Neural cell (in vitro differentiated cells): Measurements from ENCODE around the gene TSSK3. TPM values are rescaled to one million over a fixed set of nuclear protein-coding genes. Genes with fewer than 3 reads are reported as not detected.

Experiments used
- H2AFZ ChIP-seq: fragments of 200-600, 300-800 bp; sonication (generic), shearing (Covaris generic); 2 replicates; pipeline ENCODE4 v1.6.0; 2014; ENCODE audit warnings: low read depth, mild to moderate bottlenecking, antibody characterized with exemption, low read length, moderate library complexity
- H3F3A ChIP-seq: fragments of 200-600 bp; shearing (Covaris generic); 2 replicates; pipeline ENCODE4 v1.6.1; 2016; ENCODE audit warnings: mild to moderate bottlenecking, moderate library complexity, mixed read lengths, antibody characterized with exemption, low read length; ENCODE audit not compliant: insufficient read depth, poor library complexity, severe bottlenecking
- H3K27ac ChIP-seq: fragments of 200-600, 300-800 bp; sonication (generic), shearing (Covaris generic); 2 replicates; pipeline ENCODE4 v1.5.1; 2014; ENCODE audit warnings: mild to moderate bottlenecking, low read length, moderate library complexity
- H3K27me3 ChIP-seq: fragments of 300-800, 200-600 bp; sonication (generic), shearing (Covaris generic); 2 replicates; pipeline ENCODE4 v1.6.0; 2014; ENCODE audit warnings: mild to moderate bottlenecking, low read depth, low read length, moderate library complexity; ENCODE audit not compliant: insufficient read depth
- H3K36me3 ChIP-seq: fragments of 300-800, 200-600 bp; sonication (generic), shearing (Covaris generic); 2 replicates; pipeline ENCODE4 v1.5.1; 2014; ENCODE audit warnings: mild to moderate bottlenecking, antibody characterized with exemption, low read length, moderate library complexity; ENCODE audit not compliant: insufficient read depth
- H3K4me2 ChIP-seq: fragments of 300-800, 200-600 bp; sonication (generic), shearing (Covaris generic); 2 replicates; pipeline ENCODE4 v1.6.0; 2014; ENCODE audit warnings: mild to moderate bottlenecking, low read length
- H3K4me3 ChIP-seq: fragments of 300-800, 200-600 bp; sonication (generic), shearing (Covaris generic); 2 replicates; pipeline ENCODE4 v1.5.1; 2014; ENCODE audit warnings: mild to moderate bottlenecking, low read length, moderate library complexity
- H3K79me2 ChIP-seq: fragments of 200-600 bp; shearing (Covaris generic); replicated peaks from 2 replicates; pipeline ENCODE4 v1.6.0; 2014; ENCODE audit warnings: mild to moderate bottlenecking, low read length, moderate library complexity; ENCODE audit not compliant: insufficient read depth
- H3K9ac ChIP-seq: fragments of 300-800, 200-600 bp; sonication (generic), shearing (Covaris generic); 2 replicates; pipeline ENCODE4 v1.6.1; 2016; ENCODE audit warnings: mild to moderate bottlenecking, low read length, mixed read lengths
- H3K9me2 ChIP-seq: fragments of 200-600 bp; shearing (Covaris generic); 2 replicates; pipeline ENCODE4 v1.6.1; 2016; ENCODE audit warnings: mild to moderate bottlenecking, low read length, mixed read lengths; ENCODE audit not compliant: insufficient read depth
- H3K9me3 ChIP-seq: fragments of 200-600, 300-800 bp; sonication (generic), shearing (Covaris generic); 2 replicates; pipeline ENCODE4 v1.6.1; 2016; ENCODE audit warnings: mild to moderate bottlenecking, mixed run types, low read length, moderate library complexity, mixed read lengths
- H4K20me1 ChIP-seq: fragments of 200-600 bp; shearing (Covaris generic); 2 replicates; pipeline ENCODE4 v1.6.1; 2016; ENCODE audit warnings: mild to moderate bottlenecking, mixed run types; ENCODE audit not compliant: insufficient read depth
- EP300 ChIP-seq: fragments of 450-650 bp; conservative IDR thresholded peaks from 2 replicates; pipeline ENCODE4 v1.6.1; 2014; ENCODE audit warnings: antibody characterized with exemption, mild to moderate bottlenecking, moderate library complexity; ENCODE audit not compliant: poor library complexity, severe bottlenecking
- EZH2 ChIP-seq: fragments of 200-600, 300-800 bp; shearing (Covaris generic), sonication (generic); IDR thresholded peaks from 2 replicates; pipeline ENCODE4 v1.6.1; 2014; ENCODE audit warnings: antibody characterized with exemption, low read length, borderline replicate concordance, mild to moderate bottlenecking; ENCODE audit not compliant: insufficient read depth, poor library complexity, severe bottlenecking
- MXI1 ChIP-seq: fragments of 450-650 bp; conservative IDR thresholded peaks from 2 replicates; pipeline ENCODE4 v1.6.1; 2014; ENCODE audit warnings: antibody characterized with exemption, mild to moderate bottlenecking; ENCODE audit not compliant: poor library complexity, severe bottlenecking
- POLR2AphosphoS5 ChIP-seq: IDR thresholded peaks from 2 replicates; pipeline ENCODE4 v1.6.1; 2012
- RAD21 ChIP-seq: fragments of 450-650 bp; conservative IDR thresholded peaks from 2 replicates; pipeline ENCODE4 v1.6.1; 2014; ENCODE audit warnings: antibody characterized with exemption, mild to moderate bottlenecking, moderate library complexity
- SMC3 ChIP-seq: fragments of 450-650 bp; conservative IDR thresholded peaks from 2 replicates; pipeline ENCODE4 v1.6.1; 2014; ENCODE audit warnings: antibody characterized with exemption, mild to moderate bottlenecking, moderate library complexity; ENCODE audit not compliant: poor library complexity
- TAF1 ChIP-seq: IDR thresholded peaks from 2 replicates; pipeline ENCODE4 v1.6.1; 2012; ENCODE audit warnings: low read depth
- polyA plus RNA-seq: library from polyadenylated mRNA; depleted of rRNA; stranded (reverse); fragments of >200 nt; gene quantifications from 2 replicates; pipeline ENCODE4 v1.2.3, GENCODE V29; 2014
- TF ChIP-seq, protein P1 (sequence below): fragments of 450-650 bp; IDR thresholded peaks from 2 replicates; pipeline ENCODE4 v1.5.1; 2014; ENCODE audit warnings: antibody characterized with exemption, mild to moderate bottlenecking, moderate library complexity; ENCODE audit not compliant: poor library complexity, severe bottlenecking
- TF ChIP-seq, protein P2 (sequence below): IDR thresholded peaks from 2 replicates; pipeline ENCODE4 v1.6.1; 2012; ENCODE audit warnings: borderline replicate concordance

TSSK3 gene
- polyA plus RNA-seq, 1 donor from 2014 or later: not detected

DNA sequence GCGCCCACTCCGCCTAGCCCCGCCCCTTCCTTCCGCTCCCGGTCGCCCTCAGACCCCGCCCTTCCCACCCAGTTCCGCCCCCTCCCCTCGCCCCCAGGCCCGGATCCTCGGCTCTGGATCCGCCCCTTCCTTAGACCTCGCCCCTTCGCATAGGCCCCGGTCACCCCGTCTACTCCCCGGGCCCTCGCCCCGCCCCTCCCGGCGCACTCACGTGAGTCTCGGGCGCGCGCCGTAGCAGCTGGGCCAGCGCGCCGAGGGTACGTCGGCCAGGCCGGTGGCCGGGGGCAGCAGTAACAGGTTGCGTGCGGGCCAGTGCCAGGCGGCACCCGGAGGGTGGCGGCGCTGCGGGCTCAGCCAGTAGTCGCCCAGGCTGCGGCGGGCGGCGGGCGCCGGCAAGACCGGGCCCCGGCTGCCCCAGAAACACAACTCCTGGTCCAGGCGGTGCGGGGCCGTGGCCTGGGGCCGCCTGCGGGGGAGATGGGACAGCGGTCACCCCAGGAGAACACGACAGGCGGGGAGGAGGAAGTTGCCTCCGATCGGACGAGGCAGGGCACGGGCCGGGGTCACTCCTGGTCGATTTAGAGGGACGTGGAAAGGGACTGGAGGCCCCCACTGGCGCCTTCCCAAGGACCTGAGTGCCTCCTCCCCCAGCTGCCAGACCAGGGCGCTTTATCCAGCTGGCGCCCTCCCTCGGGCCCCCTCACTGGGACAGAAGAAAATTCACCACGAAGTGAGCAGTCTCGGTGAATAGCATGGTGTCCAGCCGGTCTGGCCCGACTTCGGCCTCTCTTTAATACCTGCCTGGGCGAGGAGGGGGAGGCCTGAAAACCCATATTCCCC lies 10.7 kb upstream of the TSSK3 start:
- H3K4me3 ChIP-seq: peak overlapping the region; percentile 72
- H3K79me2 ChIP-seq: no peaks in the 10 kb centered on the region
- no peaks in the 10 kb centered on the region for H3K36me3 ChIP-seq
- H3K4me2 ChIP-seq: peak overlapping the region; percentile 64
- H2AFZ ChIP-seq: peak overlapping the region; percentile 24
- peak overlapping the region; percentile 64 for H3K27ac ChIP-seq
- H3K9me3 ChIP-seq: no peaks in the 10 kb centered on the region
- no peaks in the 10 kb centered on the region for H3K9me2 ChIP-seq
- no peaks in the 10 kb centered on the region for H4K20me1 ChIP-seq
- H3K27me3 ChIP-seq: no peaks in the 10 kb centered on the region
- no peak for TF ChIP-seq EZH2
- TF ChIP-seq RAD21: peak; percentile 34
- TF ChIP-seq EP300: no peak
- peak; percentile 51 for TF ChIP-seq SMC3
- TF ChIP-seq POLR2AphosphoS5: peak; percentile 94
- peak; percentile 73 for TF ChIP-seq MXI1
- H3F3A ChIP-seq: no peaks in the 10 kb centered on the region
- H3K9ac ChIP-seq: peak overlapping the region; percentile 78

DNA sequence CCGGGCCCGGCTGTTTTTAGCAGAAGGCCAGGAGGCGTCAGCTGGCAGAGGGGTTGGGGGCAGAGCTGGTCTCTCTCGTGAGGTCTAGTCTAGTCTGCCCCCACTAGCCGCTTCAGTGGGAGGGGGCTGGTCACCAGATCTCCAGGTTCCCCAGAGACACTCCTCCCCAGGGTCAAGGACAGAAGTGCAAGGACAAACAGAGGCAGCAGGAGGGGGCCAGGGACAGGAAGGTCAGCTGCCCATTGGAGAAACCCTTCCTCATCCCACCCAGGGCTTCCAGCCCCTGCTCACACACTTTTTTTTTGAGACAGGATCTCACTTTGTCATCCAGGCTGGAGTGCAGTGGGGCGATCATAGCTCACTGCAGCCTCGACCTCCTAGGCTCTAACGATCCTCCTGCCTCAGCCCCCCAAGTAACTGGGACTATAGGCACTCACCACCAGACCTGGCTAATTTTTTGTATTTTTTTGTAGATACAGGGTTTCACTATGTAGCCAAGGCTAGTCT lies 10.0 kb upstream of the TSSK3 start:
- Histone ChIP-seq H2AFZ (no peak overlapping the region), H3K27ac (peak overlapping the region; percentile 40), H3K9ac (peak overlapping the region; percentile 78), H3K36me3 (no peaks in the 10 kb centered on the region), H3K27me3 (no peaks in the 10 kb centered on the region), H3F3A (no peaks in the 10 kb centered on the region), H3K79me2 (no peaks in the 10 kb centered on the region), H4K20me1 (no peaks in the 10 kb centered on the region), H3K4me2 (peak overlapping the region; percentile 64), H3K9me2 (no peaks in the 10 kb centered on the region), H3K9me3 (no peaks in the 10 kb centered on the region), H3K4me3 (peak overlapping the region; percentile 72)
- no peak for TF ChIP-seq RAD21
- TF ChIP-seq POLR2AphosphoS5: no peak
- TF ChIP-seq MXI1: no peak
- TF ChIP-seq, protein P1, sequence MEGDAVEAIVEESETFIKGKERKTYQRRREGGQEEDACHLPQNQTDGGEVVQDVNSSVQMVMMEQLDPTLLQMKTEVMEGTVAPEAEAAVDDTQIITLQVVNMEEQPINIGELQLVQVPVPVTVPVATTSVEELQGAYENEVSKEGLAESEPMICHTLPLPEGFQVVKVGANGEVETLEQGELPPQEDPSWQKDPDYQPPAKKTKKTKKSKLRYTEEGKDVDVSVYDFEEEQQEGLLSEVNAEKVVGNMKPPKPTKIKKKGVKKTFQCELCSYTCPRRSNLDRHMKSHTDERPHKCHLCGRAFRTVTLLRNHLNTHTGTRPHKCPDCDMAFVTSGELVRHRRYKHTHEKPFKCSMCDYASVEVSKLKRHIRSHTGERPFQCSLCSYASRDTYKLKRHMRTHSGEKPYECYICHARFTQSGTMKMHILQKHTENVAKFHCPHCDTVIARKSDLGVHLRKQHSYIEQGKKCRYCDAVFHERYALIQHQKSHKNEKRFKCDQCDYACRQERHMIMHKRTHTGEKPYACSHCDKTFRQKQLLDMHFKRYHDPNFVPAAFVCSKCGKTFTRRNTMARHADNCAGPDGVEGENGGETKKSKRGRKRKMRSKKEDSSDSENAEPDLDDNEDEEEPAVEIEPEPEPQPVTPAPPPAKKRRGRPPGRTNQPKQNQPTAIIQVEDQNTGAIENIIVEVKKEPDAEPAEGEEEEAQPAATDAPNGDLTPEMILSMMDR: no peak
- no peak for TF ChIP-seq EZH2
- TF ChIP-seq, protein P2, sequence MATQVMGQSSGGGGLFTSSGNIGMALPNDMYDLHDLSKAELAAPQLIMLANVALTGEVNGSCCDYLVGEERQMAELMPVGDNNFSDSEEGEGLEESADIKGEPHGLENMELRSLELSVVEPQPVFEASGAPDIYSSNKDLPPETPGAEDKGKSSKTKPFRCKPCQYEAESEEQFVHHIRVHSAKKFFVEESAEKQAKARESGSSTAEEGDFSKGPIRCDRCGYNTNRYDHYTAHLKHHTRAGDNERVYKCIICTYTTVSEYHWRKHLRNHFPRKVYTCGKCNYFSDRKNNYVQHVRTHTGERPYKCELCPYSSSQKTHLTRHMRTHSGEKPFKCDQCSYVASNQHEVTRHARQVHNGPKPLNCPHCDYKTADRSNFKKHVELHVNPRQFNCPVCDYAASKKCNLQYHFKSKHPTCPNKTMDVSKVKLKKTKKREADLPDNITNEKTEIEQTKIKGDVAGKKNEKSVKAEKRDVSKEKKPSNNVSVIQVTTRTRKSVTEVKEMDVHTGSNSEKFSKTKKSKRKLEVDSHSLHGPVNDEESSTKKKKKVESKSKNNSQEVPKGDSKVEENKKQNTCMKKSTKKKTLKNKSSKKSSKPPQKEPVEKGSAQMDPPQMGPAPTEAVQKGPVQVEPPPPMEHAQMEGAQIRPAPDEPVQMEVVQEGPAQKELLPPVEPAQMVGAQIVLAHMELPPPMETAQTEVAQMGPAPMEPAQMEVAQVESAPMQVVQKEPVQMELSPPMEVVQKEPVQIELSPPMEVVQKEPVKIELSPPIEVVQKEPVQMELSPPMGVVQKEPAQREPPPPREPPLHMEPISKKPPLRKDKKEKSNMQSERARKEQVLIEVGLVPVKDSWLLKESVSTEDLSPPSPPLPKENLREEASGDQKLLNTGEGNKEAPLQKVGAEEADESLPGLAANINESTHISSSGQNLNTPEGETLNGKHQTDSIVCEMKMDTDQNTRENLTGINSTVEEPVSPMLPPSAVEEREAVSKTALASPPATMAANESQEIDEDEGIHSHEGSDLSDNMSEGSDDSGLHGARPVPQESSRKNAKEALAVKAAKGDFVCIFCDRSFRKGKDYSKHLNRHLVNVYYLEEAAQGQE: no peak
- TF ChIP-seq SMC3: no peak
- TF ChIP-seq TAF1: no peak
- no peak for TF ChIP-seq EP300
